GM18951 (cell line): ENCODE results near the gene CFAP61.

Experiments used
- POLR2A ChIP-seq: IDR thresholded peaks from 4 replicates; pipeline ENCODE4 v1.6.1; 2011; ENCODE audit warnings: mild to moderate bottlenecking; ENCODE audit not compliant: insufficient read length, insufficient read depth; ENCODE audit errors: extremely low read depth
- in situ Hi-C: fragments of 300-500 bp; cut with MboI; formaldehyde crosslinking; loops from one replicate; pipeline ENCODE4 v1.12.0; 2022; ENCODE audit warnings: low sequenced_read_pairs, mixed read lengths, inconsistent platforms; ENCODE audit not compliant: unreplicated experiment

The CFAP61 gene

GRCh38 chr20:20341371-20341770, 289.0 kb downstream of the CFAP61 start:
- TF ChIP-seq POLR2A: no peak
- in situ Hi-C loops: no loop called here

GRCh38 chr20:20342066-20342465, 289.7 kb downstream of the CFAP61 start:
- in situ Hi-C loops: no loop called here
- TF ChIP-seq POLR2A: no peak

GRCh38 chr20:20343932-20344331, 291.6 kb downstream of the CFAP61 start:
- in situ Hi-C loops: no loop called here
- no peak for TF ChIP-seq POLR2A

- TF ChIP-seq POLR2A: no peak
- in situ Hi-C loops: no loop called here
Measured at GRCh38 chr20:20344476-20344875, 292.1 kb downstream of the CFAP61 start.

- TF ChIP-seq POLR2A: no peak
- in situ Hi-C loops: loop anchor here (10.0 kb wide), 1 partner anchor 201 kb away; no protein-coding TSS in a partner anchor
Measured at GRCh38 chr20:20353576-20353975, 301.2 kb downstream of the CFAP61 start.

GRCh38 chr20:20355503-20355902, 303.2 kb downstream of the CFAP61 start:
- in situ Hi-C loops: loop anchor here (10.0 kb wide), 1 partner anchor 199 kb away; no protein-coding TSS in a partner anchor

GRCh38 chr20:20358801-20359200, 306.5 kb downstream of the CFAP61 start:
- TF ChIP-seq POLR2A: no peak
- in situ Hi-C loops: loop anchor here (10.0 kb wide), 1 partner anchor 196 kb away; no protein-coding TSS in a partner anchor

GRCh38 chr20:20359628-20360027, 307.3 kb downstream of the CFAP61 start:
- TF ChIP-seq POLR2A: no peak
- in situ Hi-C loops: loop anchor here (10.0 kb wide), 1 partner anchor 195 kb away; no protein-coding TSS in a partner anchor

GRCh38 chr20:20360464-20360863, 308.1 kb downstream of the CFAP61 start:
- TF ChIP-seq POLR2A: no peak
- in situ Hi-C loops: no loop called here

GRCh38 chr20:20362774-20363433, 310.6 kb downstream of the CFAP61 start:
- no peak for TF ChIP-seq POLR2A
- in situ Hi-C loops: no loop called here

- in situ Hi-C loops: no loop called here
- no peak for TF ChIP-seq POLR2A
Measured at GRCh38 chr20:20363434-20363798, 311.1 kb downstream of the CFAP61 start.

- in situ Hi-C loops: no loop called here
- TF ChIP-seq POLR2A: no peak
Measured at GRCh38 chr20:20363799-20364592, 311.7 kb downstream of the CFAP61 start.

GRCh38 chr20:20364593-20365479, 312.5 kb downstream of the CFAP61 start:
- in situ Hi-C loops: no loop called here
- no peak for TF ChIP-seq POLR2A
